AG10803 (cell line): Measurements from ENCODE around the gene AIMP1.

Experiments used
- DNase-seq: peaks from one replicate; pipeline ENCODE4 v3.0.0; 2010; ENCODE audit warnings: low read depth
- H3K4me3 ChIP-seq: 2 replicates; pipeline ENCODE4 v1.5.1; 2011; ENCODE audit warnings: mild to moderate bottlenecking, low read length, control low read depth
- CTCF ChIP-seq: conservative IDR thresholded peaks from 2 replicates; pipeline ENCODE4 v1.5.1; 2011; ENCODE audit warnings: mild to moderate bottlenecking, low read length, control low read depth, inconsistent platforms

Gene AIMP1

GRCh38 chr4:106315968-106316772 is at the start of gene AIMP1, which contains the start of gene TBCK:
Gene AIMP1 (plus strand): TSS chr4:106316550. CDS start chr4:106325010, 8,460 bp downstream.
Gene TBCK (minus strand): TSS chr4:106316209. CDS start chr4:106308960, 7,249 bp downstream.
- peak within 1 kb of the TSS; percentile 93 for H3K4me3 ChIP-seq
- peak; percentile 89 for DNase-seq
- no peak for TF ChIP-seq CTCF

- DNase-seq = peak; percentile 69
- no peak for TF ChIP-seq CTCF
- no peak overlapping the region for H3K4me3 ChIP-seq
These were observed 47.6 kb upstream of the AIMP1 start for GRCh38 chr4:106268786-106269185.

DNA sequence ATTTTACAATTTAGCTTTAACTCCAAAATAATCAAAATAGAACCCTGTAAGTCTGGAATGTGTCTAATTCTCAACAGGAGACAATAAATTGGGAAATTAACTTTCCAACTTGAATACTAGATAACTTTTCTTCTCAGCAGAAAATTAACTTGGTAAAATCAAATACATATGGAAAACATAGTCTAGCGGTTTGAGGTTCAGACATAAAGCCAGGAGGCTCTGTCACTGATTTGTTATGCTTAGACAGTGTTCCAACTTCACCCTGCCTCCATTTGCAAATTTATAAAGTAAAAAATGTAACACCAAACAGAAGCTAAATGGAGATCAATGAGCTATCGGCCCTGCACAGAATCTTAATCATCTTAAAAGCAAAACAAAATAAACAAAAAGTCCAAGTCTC is 46.6 kb upstream of the AIMP1 start:
- H3K4me3 ChIP-seq = no peak overlapping the region
- no peak for TF ChIP-seq CTCF
- peak; percentile 18 for DNase-seq

DNA sequence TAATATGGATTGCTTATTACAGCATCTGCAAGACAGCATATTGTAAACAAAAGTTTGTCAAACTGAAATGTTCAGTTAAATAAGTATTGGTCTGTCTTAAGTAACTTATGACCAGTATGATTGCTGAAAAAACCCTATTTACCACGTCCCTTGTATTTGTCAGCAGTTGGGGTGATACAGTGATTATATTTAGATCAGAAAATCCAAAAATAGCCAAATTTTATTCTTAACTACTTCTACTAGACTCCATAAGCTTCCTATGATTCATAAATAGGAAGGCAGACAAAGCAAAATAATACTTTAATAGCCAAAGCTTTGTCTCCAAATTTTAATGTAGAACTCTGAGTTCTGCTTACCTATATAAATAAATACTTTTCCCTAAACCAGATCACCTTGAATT is 45.6 kb upstream of the AIMP1 start:
- no peak overlapping the region for H3K4me3 ChIP-seq

DNA sequence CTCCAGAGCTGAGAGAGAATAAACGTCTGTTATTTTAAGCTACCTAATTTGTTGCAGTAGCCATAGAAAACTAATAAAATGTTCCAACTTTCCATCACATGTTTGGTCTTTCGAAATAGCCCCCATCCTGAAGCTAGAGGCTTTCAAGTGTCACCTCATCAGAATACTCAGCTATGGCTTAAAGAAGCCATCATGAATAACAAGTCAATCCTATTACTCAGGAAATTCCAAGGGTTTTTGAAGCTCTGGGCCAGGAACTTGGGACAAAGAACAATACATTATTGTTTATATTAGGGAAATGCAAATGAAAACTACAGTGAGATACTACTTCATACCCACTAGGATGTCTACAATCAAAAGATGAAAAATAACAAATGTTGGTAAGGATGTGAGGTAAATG is 42.5 kb upstream of the AIMP1 start:
- H3K4me3 ChIP-seq = no peak overlapping the region
- no peak for TF ChIP-seq CTCF
- peak; percentile 52 for DNase-seq

More for the DNA sequence above, 45.6 kb upstream of the AIMP1 start:
- no peak for TF ChIP-seq CTCF
- DNase-seq = no peak

GRCh38 chr4:106277140-106277675 is 39.1 kb upstream of the AIMP1 start:
- DNase-seq = no peak
- no peak for TF ChIP-seq CTCF
- H3K4me3 ChIP-seq = no peak overlapping the region

DNA sequence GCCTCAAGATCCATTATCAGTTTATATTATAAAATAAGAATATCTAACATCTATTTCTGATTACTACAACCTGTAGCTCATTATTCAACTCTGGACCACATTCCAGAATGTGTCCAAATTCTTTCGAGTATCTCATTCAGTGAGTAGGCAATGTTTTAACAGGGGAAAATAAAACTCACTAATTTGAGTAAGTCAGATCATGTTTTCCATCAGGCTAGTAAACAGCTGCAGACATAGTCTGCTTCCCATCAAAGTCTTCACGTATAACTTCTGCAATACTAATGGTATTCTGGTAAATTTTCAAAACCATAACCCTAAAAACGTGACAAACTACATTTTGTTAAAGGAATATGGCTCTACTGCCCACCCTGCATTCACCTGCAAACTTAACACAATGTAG is 32.1 kb upstream of the AIMP1 start:
- TF ChIP-seq CTCF = no peak
- no peak overlapping the region for H3K4me3 ChIP-seq
- peak; percentile 35 for DNase-seq
